VCaP (cell line): ENCODE results near the gene EYA2.
A peak's percentile ranks its signal among the peaks of the same experiment; 100 is the strongest.

Source experiments
- H3K27ac ChIP-seq: fragments of 450-650 bp; 2 replicates; pipeline ENCODE4 v1.5.1; 2017
- CTCF ChIP-seq: fragments of 450-650 bp; conservative IDR thresholded peaks from 2 replicates; pipeline ENCODE4 v1.5.1; 2017; ENCODE audit warnings: mild to moderate bottlenecking, moderate library complexity

Gene EYA2

GRCh38 chr20:47118641-47119040 is 224.0 kb downstream of the EYA2 start:
- peak overlapping the region; percentile 98 for H3K27ac ChIP-seq

GRCh38 chr20:47120346-47120936 is 225.8 kb downstream of the EYA2 start:
- H3K27ac ChIP-seq = no peak overlapping the region
- no peak for TF ChIP-seq CTCF

More at GRCh38 chr20:47118641-47119040, 224.0 kb downstream of the EYA2 start:
- no peak for TF ChIP-seq CTCF

GRCh38 chr20:47122560-47122959 is 227.9 kb downstream of the EYA2 start:
- no peak for TF ChIP-seq CTCF
- H3K27ac ChIP-seq = no peak overlapping the region

GRCh38 chr20:47124181-47124717 is 229.6 kb downstream of the EYA2 start:
- H3K27ac ChIP-seq = no peak overlapping the region
- TF ChIP-seq CTCF = no peak

GRCh38 chr20:47125508-47125757 is 230.8 kb downstream of the EYA2 start:
- TF ChIP-seq CTCF = peak; percentile 18; the same call in 1 of the 2 replicates
- H3K27ac ChIP-seq = peak overlapping the region; percentile 76

- no peak for TF ChIP-seq CTCF
- peak overlapping the region; percentile 76 for H3K27ac ChIP-seq
Measured at GRCh38 chr20:47125758-47126591, 231.3 kb downstream of the EYA2 start.

GRCh38 chr20:47126709-47127108 is 232.1 kb downstream of the EYA2 start:
- TF ChIP-seq CTCF = no peak
- H3K27ac ChIP-seq = peak overlapping the region; percentile 76
